GM15510 (cell line): ENCODE results near the gene CRYGA.

Experiments used
- POLR2A ChIP-seq: IDR thresholded peaks from 3 replicates; pipeline ENCODE4 v1.6.1; 2011; ENCODE audit warnings: borderline replicate concordance; ENCODE audit not compliant: insufficient read length; ENCODE audit errors: extremely low read depth

CRYGA gene, protein sequence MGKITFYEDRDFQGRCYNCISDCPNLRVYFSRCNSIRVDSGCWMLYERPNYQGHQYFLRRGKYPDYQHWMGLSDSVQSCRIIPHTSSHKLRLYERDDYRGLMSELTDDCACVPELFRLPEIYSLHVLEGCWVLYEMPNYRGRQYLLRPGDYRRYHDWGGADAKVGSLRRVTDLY

GRCh38 chr2:208163489-208163888, at the start of gene CRYGA:
TSS of gene CRYGA (minus strand) at chr2:208163589. CDS start at chr2:208163556, 33 bp downstream.
- no peak for TF ChIP-seq POLR2A

- TF ChIP-seq POLR2A = no peak
Observed at GRCh38 chr2:208210688-208211451, 47.5 kb upstream of the CRYGA start.

GRCh38 chr2:208208335-208209085, 45.1 kb upstream of the CRYGA start:
- TF ChIP-seq POLR2A = no peak

DNA sequence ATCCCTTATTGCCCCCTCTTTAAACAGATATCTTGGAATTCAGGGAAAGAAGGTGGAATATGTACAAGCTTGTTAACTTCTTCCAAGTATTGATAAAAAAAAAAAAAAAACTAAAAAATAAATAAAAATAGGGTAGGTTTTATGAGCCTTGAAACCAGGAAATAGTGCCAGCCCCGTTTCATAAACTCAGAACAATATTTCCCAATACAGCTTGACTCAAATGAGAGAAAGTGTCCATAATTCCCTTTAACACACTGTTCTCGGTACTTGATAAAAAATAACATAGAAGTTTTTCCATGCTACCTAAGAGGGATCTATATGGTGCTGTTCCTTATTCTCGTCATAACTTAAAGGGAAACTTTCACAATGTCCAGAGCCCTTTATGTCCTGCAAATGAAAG, 44.4 kb upstream of the CRYGA start:
- no peak for TF ChIP-seq POLR2A

DNA sequence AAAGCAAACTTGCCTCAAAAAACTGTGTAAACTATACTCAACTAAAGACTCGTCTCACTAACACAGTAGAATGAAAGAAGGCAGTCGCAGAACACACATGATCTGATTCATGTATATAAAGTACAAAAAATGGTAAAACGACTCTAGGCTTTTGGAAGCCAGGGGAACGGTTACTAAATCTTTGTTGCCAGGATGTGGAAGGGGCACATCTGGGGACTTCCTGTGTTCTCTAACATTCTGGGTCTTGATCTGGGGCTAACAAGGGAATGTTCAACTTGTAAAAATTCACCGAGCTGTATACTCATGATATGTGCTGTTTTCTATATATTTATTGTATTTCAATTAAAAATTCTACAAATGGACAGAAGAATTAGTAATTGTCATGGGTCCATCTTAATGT, 40.8 kb upstream of the CRYGA start:
- TF ChIP-seq POLR2A = no peak

DNA sequence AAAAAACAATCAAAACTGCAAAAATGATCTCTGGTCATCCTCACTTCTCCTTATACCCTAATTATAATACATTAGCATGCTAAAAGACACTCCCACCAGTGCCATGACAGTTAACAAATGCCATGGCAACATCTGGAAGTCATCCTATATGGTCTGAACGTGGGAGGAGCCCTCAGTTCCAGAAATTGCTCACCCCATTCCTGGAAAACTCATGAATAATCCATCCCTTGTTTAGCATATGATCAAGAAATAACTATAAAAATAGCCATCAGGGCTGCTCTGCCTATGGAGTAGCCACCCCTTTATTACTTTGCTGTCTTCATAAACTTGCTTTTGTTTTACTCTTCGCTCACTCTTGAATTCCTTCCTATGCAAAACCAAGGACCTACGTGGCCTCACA, 32.1 kb upstream of the CRYGA start:
- TF ChIP-seq POLR2A = no peak

DNA sequence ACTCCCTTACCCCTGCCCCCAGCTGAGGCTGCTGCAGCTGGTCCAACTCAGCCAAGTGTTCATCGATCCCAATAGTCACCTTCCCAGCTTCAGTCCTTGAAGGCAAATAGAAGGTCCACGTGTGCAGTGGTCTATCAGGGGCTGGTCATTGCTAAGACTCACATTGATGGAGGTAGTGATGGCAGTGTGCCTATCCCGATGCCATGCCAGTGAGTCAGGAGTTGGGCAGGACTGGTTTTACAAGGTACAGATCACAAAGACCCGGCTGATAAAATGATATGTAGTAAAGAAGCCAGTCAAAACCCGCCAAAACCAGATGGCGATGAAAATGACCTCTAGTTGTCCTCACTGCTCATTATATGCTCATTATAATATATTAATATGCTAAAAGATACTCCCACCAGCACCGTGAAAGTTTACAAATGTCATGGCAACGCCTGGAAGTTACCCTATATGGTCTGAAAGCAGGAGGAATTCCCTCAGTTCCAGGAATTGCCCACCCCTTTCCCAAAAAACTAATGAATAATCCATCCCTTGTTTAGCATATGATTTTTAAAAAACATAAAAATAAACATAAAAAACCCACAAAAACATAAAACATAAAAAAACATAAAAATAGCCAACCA, 29.3 kb upstream of the CRYGA start:
- TF ChIP-seq POLR2A = no peak

- no peak for TF ChIP-seq POLR2A
Observed at GRCh38 chr2:208189810-208190503, 26.6 kb upstream of the CRYGA start, which contains the start of gene C2orf80. TSS of gene C2orf80 (minus strand) at chr2:208190030. CDS start at chr2:208186986, 3,044 bp downstream.

GRCh38 chr2:208189069-208189809, 25.9 kb upstream of the CRYGA start:
- TF ChIP-seq POLR2A = no peak

GRCh38 chr2:208186893-208187292, 23.5 kb upstream of the CRYGA start:
- TF ChIP-seq POLR2A = no peak

- TF ChIP-seq POLR2A = no peak
Observed at GRCh38 chr2:208186465-208186864, 23.1 kb upstream of the CRYGA start.

DNA sequence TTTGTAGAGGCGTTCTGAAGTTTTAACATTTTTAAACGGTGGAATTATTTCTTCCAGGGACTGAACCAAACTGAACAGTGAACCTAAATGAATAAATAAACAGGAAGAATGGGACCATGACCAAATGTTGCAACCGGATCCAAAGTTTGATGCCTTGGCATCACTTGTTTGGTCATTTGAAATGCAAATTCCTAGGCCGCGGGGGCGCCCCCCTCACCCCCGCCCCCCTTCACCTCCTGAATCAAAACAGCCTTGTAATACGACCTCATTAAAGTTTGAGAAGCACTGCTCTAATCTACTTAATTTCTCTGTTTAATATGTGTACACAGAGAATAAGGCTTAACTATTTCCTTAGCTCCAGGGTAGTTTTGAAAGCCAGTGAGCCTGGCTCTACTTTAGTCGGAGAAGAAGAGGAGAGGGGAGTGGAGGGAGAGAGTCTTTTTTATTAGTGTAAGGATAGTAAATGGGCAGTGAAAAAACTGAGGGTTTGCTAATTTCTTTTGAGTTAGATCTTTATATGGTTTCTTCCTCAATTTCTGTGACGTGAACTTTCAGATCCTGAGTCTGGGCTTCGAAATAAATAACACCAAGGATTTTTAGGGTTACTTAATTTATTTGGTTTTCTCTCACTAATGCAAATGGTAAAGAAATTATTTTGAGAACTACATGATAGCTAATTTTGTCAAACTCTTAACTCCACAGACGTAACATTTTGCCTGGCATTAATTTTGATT, 20.8 kb upstream of the CRYGA start:
- no peak for TF ChIP-seq POLR2A

DNA sequence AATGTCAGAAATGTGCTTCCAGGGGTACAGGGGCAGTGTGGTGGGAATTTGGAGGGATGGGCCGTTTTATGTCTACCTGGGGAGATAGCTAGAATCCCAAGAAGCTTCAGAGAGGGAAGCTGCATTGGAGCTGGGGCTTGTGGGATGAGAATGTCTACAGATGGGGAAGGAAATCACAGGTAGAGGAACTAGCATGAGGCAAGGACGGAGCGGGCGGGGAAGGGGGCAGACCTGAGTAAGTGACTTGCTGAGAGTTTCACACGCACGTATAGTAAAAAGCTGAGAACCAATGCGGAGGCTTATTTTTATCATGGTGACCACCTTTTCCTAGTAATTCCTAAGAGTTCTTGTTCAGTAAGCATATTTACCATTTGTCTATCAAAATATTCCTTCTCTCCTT, 20.1 kb upstream of the CRYGA start:
- TF ChIP-seq POLR2A = no peak
